CD4-positive, alpha-beta T cell (primary cell): ENCODE measurements around the gene AGBL1. TPM values are rescaled to one million over a fixed set of nuclear protein-coding genes. Genes with fewer than 3 reads are reported as not detected.

Experiments
- ATAC-seq: fragments of 200-7000 bp; cut with Tn5 transposase; one replicate; pipeline ENCODE4 v1.10.0; 2022; ENCODE audit warnings: mild to moderate bottlenecking; ENCODE audit not compliant: poor library complexity
- CTCF ChIA-PET: fragments of 350-600 bp; sonication (Branson Sonifier 250); formaldehyde crosslinking; loops from one replicate; lab custom pipeline; 2021; ENCODE audit warnings: antibody characterized with exemption, inconsistent platforms; lab: Charles Lee
- POLR2A ChIA-PET: fragments of 350-600 bp; sonication (Branson Sonifier 250); formaldehyde crosslinking; loops from one replicate; lab custom pipeline; 2021; ENCODE audit warnings: antibody characterized with exemption, inconsistent platforms; lab: Charles Lee
- DNase-seq, 14 experiments: peaks; one replicate each; pipeline ENCODE4 v3.0.0-alpha.2; 2013 to 2020; ENCODE audit warnings: mixed read lengths in 2 of 14
- H3K27ac ChIP-seq, 2 donors: one replicate each; pipeline versions ENCODE4 v1.5.1 to v1.7.0; 2013; ENCODE audit warnings: low read length in 2 of 2, low read depth in 1 of 2, mild to moderate bottlenecking in 1 of 2
- H3K27me3 ChIP-seq, 2 experiments: 1 replicate in 1 of 2; 2 replicates in 1 of 2; pipeline versions ENCODE4 v1.6.1 to v1.7.0; 2013; ENCODE audit warnings: low read length in 2 of 2, control low read depth in 1 of 2, mild to moderate bottlenecking in 1 of 2, moderate library complexity in 1 of 2; ENCODE audit not compliant: insufficient read depth in 2 of 2, control insufficient read depth in 1 of 2
- H3K36me3 ChIP-seq: one replicate; pipeline ENCODE4 v1.6.1; 2013; ENCODE audit warnings: low read length, control low read depth; ENCODE audit not compliant: insufficient read depth
- H3K4me1 ChIP-seq: one replicate; pipeline ENCODE4 v1.6.1; 2013; ENCODE audit warnings: low read length, control low read depth; ENCODE audit not compliant: insufficient read depth
- H3K4me3 ChIP-seq: one replicate; pipeline ENCODE4 v1.5.1; 2013; ENCODE audit warnings: mild to moderate bottlenecking, low read length, moderate library complexity
- H3K9me3 ChIP-seq, 2 experiments: 1 replicate in 1 of 2; 2 replicates in 1 of 2; pipeline versions ENCODE4 v1.6.1 to v1.7.0; 2013; ENCODE audit warnings: low read length in 2 of 2, mild to moderate bottlenecking in 2 of 2, control low read depth in 1 of 2, moderate library complexity in 1 of 2; ENCODE audit not compliant: control insufficient read depth in 1 of 2, insufficient read depth in 1 of 2
- H3K27ac Mint-ChIP-seq: one replicate; pipeline ENCODE4 v1.8.0; 2020; ENCODE audit warnings: mixed read lengths
- H3K27me3 Mint-ChIP-seq: one replicate; pipeline ENCODE4 v1.8.0; 2021; ENCODE audit warnings: mixed read lengths
- H3K36me3 Mint-ChIP-seq: one replicate; pipeline ENCODE4 v1.8.0; 2021; ENCODE audit warnings: low read depth, mixed read lengths
- H3K4me1 Mint-ChIP-seq: one replicate; pipeline ENCODE4 v1.8.0; 2021; ENCODE audit warnings: low read depth, mixed read lengths
- H3K4me3 Mint-ChIP-seq: one replicate; pipeline ENCODE4 v1.8.0; 2020; ENCODE audit warnings: mild to moderate bottlenecking, mixed read lengths
- H3K9me3 Mint-ChIP-seq: one replicate; pipeline ENCODE4 v1.8.0; 2020; ENCODE audit warnings: mixed read lengths
- intact Hi-C, 2 experiments: fragments of 100-400 bp; cut with DNase I in 1 of 2; cut with micrococcal nuclease in 1 of 2; formaldehyde crosslinking; loops; one replicate each; pipeline versions ENCODE4 v1.15.1 to v1.9.0; 2023 to 2025; cut with DNase I, micrococcal nuclease
- total RNA-seq, 174 experiments: library from RNA in 2 of 174; stranded (reverse) in 2 of 174; gene quantifications; one replicate each; pipeline ENCODE4 v1.2.3 and lab custom pipeline; 2021 to 2026
- TF ChIP-seq, protein P1 (sequence below): fragments of 200-600 bp; IDR thresholded peaks from one replicate; pipeline ENCODE4 v1.8.0; 2022; ENCODE audit warnings: antibody characterized with exemption, mild to moderate bottlenecking

Gene AGBL1
- total RNA-seq, 2 experiments from 2014 or later, result not detected

DNA sequence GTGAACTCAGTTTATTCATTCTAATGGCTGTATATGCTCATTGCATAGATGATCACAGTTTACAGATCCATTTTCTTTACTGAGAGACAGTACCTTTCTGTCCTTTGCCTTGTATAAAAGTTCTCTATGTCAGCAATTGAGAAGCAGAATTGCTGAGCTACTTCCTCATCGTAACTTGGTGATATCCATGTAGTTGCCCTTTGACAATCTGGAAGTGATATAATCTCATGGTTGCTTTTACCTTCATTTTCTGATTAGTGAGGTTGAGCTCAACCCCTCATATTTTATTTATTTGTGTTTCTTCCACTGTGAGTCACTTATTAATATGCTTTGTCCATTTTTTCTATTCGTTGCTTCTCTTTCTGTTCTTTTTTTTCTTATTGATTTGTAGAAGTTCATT is 696.5 kb downstream of the AGBL1 start:
- no peak overlapping the region for H3K27ac Mint-ChIP-seq
- Histone ChIP-seq H3K27ac (no peak overlapping the region), H3K27me3 (no peaks in the 10 kb centered on the region), H3K4me3 (no peak overlapping the region), H3K9me3 (no peaks in the 10 kb centered on the region), H3K4me1 (no peaks in the 10 kb centered on the region), H3K36me3 (no peaks in the 10 kb centered on the region)
- H3K36me3 Mint-ChIP-seq, result no peaks in the 10 kb centered on the region
- ChIA-PET CTCF (no interaction called here), POLR2A (no interaction called here)
- DNase-seq, result no peak
- H3K9me3 Mint-ChIP-seq, result peaks cover 5% of the 10 kb centered on the region
- H3K4me1 Mint-ChIP-seq, result no peaks in the 10 kb centered on the region
- no peak overlapping the region for H3K4me3 Mint-ChIP-seq
- H3K27me3 Mint-ChIP-seq, result no peaks in the 10 kb centered on the region
- intact Hi-C loops, result no loop called here
- TF ChIP-seq, protein P1, sequence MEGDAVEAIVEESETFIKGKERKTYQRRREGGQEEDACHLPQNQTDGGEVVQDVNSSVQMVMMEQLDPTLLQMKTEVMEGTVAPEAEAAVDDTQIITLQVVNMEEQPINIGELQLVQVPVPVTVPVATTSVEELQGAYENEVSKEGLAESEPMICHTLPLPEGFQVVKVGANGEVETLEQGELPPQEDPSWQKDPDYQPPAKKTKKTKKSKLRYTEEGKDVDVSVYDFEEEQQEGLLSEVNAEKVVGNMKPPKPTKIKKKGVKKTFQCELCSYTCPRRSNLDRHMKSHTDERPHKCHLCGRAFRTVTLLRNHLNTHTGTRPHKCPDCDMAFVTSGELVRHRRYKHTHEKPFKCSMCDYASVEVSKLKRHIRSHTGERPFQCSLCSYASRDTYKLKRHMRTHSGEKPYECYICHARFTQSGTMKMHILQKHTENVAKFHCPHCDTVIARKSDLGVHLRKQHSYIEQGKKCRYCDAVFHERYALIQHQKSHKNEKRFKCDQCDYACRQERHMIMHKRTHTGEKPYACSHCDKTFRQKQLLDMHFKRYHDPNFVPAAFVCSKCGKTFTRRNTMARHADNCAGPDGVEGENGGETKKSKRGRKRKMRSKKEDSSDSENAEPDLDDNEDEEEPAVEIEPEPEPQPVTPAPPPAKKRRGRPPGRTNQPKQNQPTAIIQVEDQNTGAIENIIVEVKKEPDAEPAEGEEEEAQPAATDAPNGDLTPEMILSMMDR, result no peak
- no peak for ATAC-seq

DNA sequence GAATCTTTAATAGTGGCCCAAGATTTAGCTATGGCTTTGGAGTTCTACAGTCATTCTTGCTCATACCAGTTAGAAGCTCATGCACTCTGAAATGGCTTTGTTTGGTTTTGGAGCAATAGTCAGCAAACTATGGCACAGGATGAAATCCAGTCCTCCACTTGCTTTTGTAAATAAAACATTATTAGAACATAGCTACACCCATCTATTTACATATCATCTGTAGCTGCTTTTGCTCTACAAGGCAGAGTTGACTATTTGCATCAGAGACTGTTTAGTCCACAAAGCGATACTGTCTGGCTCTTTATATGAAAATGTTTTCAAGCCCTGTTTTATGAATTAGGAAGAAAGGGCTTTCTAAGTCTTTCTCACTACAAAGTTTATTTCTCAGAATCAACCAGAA is 716.9 kb downstream of the AGBL1 start:
- ChIA-PET POLR2A (no interaction called here), CTCF (no interaction called here)
- Histone ChIP-seq H3K9me3 (no peaks in the 10 kb centered on the region), H3K4me3 (no peak overlapping the region), H3K36me3 (no peaks in the 10 kb centered on the region), H3K4me1 (no peaks in the 10 kb centered on the region), H3K27me3 (no peaks in the 10 kb centered on the region), H3K27ac (no peak overlapping the region)
- H3K4me3 Mint-ChIP-seq, result no peak overlapping the region
- TF ChIP-seq, protein P1, result no peak
- H3K4me1 Mint-ChIP-seq, result no peaks in the 10 kb centered on the region
- no peak overlapping the region for H3K27ac Mint-ChIP-seq
- DNase-seq (no peak), ATAC-seq (no peak)
- no peaks in the 10 kb centered on the region for H3K36me3 Mint-ChIP-seq
- no peaks in the 10 kb centered on the region for H3K27me3 Mint-ChIP-seq
- intact Hi-C loops, result no loop called here
- H3K9me3 Mint-ChIP-seq, result no peaks in the 10 kb centered on the region

DNA sequence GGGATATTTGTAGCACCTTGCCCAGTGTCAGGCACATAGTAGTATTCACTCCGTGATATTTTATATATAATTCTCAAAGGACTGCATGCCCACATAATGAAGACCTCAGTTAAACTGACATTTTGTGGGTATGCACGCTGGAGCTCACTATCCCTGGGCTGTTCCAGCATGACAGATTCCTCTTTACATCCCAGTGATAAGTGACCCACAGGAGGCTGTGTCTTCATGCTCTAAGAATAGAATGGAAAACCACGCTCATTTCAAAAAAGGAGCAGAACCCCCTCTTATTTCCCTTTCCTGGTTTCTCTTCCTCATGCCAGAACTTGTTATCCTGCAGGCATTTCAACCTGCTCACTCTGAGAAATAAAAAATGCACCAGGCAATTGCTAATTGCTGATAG is 717.5 kb downstream of the AGBL1 start:
- H3K9me3 Mint-ChIP-seq, result no peaks in the 10 kb centered on the region
- no peak for ATAC-seq
- ChIA-PET POLR2A (no interaction called here), CTCF (no interaction called here)
- no peak overlapping the region for H3K27ac ChIP-seq
- no peaks in the 10 kb centered on the region for H3K27me3 Mint-ChIP-seq
- intact Hi-C loops, result no loop called here
- no peaks in the 10 kb centered on the region for H3K36me3 Mint-ChIP-seq
- H3K9me3 ChIP-seq, result no peaks in the 10 kb centered on the region
- H3K4me1 Mint-ChIP-seq, result no peaks in the 10 kb centered on the region
- H3K4me3 Mint-ChIP-seq, result no peak overlapping the region
- H3K4me1 ChIP-seq, result no peaks in the 10 kb centered on the region
- no peaks in the 10 kb centered on the region for H3K36me3 ChIP-seq
- H3K27me3 ChIP-seq, result no peaks in the 10 kb centered on the region
- DNase-seq, result no peak
- TF ChIP-seq, protein P1, result no peak
- no peak overlapping the region for H3K27ac Mint-ChIP-seq
- H3K4me3 ChIP-seq, result no peak overlapping the region
